Gastrocnemius medialis (tissue), 4 donors: Measurements from ENCODE around the gene OR11H6. TPM values are rescaled to one million over a fixed set of nuclear protein-coding genes. Genes with fewer than 3 reads are reported as not detected.
"Not testable (repeated sequence)": the region's sequence is repeated elsewhere in the genome, so short reads cannot be mapped to it uniquely, and the experiment has no call there.

ENCODE experiments used
- ATAC-seq, 2 donors: fragments of 150-250 bp; one replicate each; pipeline ENCODE4 v1.9.1; 2016
- DNase-seq, 2 donors: peaks; one replicate each; pipeline ENCODE4 v3.0.0-alpha.2; 2019
- H3K27ac ChIP-seq, 4 donors: fragments of 200-600 bp; sonication (generic); 1 replicate in 1 of 4; 2 replicates in 3 of 4; pipeline ENCODE4 v1.5.1; 2016 to 2018; ENCODE audit warnings: mild to moderate bottlenecking in 2 of 4, moderate library complexity in 1 of 4
- H3K27me3 ChIP-seq, 3 donors: fragments of 200-600 bp; sonication (generic) in 2 of 3; 1 replicate in 1 of 3; 2 replicates in 2 of 3; pipeline versions ENCODE4 v1.5.1 to v1.6.0; 2016 to 2019; ENCODE audit warnings: mild to moderate bottlenecking in 1 of 3, moderate library complexity in 1 of 3
- H3K36me3 ChIP-seq, 2 donors: fragments of 200-600 bp; sonication (generic) in 1 of 2; one replicate each; pipeline ENCODE4 v1.5.1; 2017 to 2018
- H3K4me1 ChIP-seq, 2 donors: fragments of 200-600 bp; sonication (generic) in 1 of 2; one replicate each; pipeline ENCODE4 v1.5.1; 2016 to 2017; ENCODE audit warnings: mild to moderate bottlenecking in 2 of 2
- H3K4me3 ChIP-seq, 4 donors: fragments of 200-600 bp; sonication (generic) in 3 of 4; 1 replicate in 1 of 4; 2 replicates in 3 of 4; pipeline ENCODE4 v1.5.1; 2016 to 2019; ENCODE audit warnings: mild to moderate bottlenecking in 2 of 4
- H3K9me3 ChIP-seq, 3 donors: fragments of 200-600 bp; sonication (generic) in 2 of 3; 1 replicate in 1 of 3; 2 replicates in 2 of 3; pipeline ENCODE4 v1.5.1; 2016 to 2019
- CTCF ChIP-seq, 5 experiments: fragments of 450-650 bp in 3 of 5; fragments of 200-600 bp in 2 of 5; sonication (generic) in 2 of 5; IDR thresholded peaks in 4 of 5; conservative IDR thresholded peaks in 1 of 5; 1 replicate in 4 of 5; 2 replicates in 1 of 5; pipeline ENCODE4 v1.5.1; 2016 to 2019; ENCODE audit warnings: antibody characterized with exemption in 5 of 5, mild to moderate bottlenecking in 3 of 5, moderate library complexity in 3 of 5
- POLR2A ChIP-seq, 2 donors: fragments of 450-650 bp; IDR thresholded peaks; one replicate each; pipeline ENCODE4 v1.6.1; 2017; ENCODE audit warnings: antibody characterized with exemption in 2 of 2, mild to moderate bottlenecking in 2 of 2, moderate library complexity in 2 of 2
- in situ Hi-C, 4 donors: fragments of 200-750 bp; cut with MboI; loops; one replicate each; pipeline versions ENCODE4 v1.15.0 to v1.8.0; 2017; ENCODE audit warnings: low sequenced_read_pairs in 4 of 4
- intact Hi-C: fragments of 100-400 bp; cut with DNase I; formaldehyde crosslinking; loops from one replicate; pipeline ENCODE4 v1.15.1; 2023; ENCODE audit warnings: low total_unique reads
- total RNA-seq, 4 donors: library from RNA; depleted of rRNA; stranded (reverse); fragments of >200 nt; gene quantifications; one replicate each; pipeline versions ENCODE4 v1.1.0 to v1.2.3, GENCODE V29; 2016

The OR11H6 gene
- total RNA-seq, 4 donors from 2014 or later = not detected

- H3K4me1 ChIP-seq = no peaks in the 10 kb centered on the region
- no peak for TF ChIP-seq CTCF (IDR thresholded peaks at IDR 0.05 in 4 of 5, conservative IDR thresholded peaks at IDR 0.05 in 1 of 5)
- no peak overlapping the region for H3K27ac ChIP-seq
- H3K9me3 ChIP-seq = no peaks in the 10 kb centered on the region
- DNase-seq (no peak), ATAC-seq (no peak)
- no peaks in the 10 kb centered on the region for H3K27me3 ChIP-seq
- H3K4me3 ChIP-seq = no peak overlapping the region
- intact Hi-C loops = no loop called here
- H3K36me3 ChIP-seq = no peaks in the 10 kb centered on the region
- in situ Hi-C loops = no loop called here
These were observed 18.8 kb upstream of the OR11H6 start for GRCh38 chr14:20204721-20205120.

- TF ChIP-seq CTCF (IDR thresholded peaks at IDR 0.05 in 4 of 5, conservative IDR thresholded peaks at IDR 0.05 in 1 of 5) = no peak
- TF ChIP-seq POLR2A (IDR thresholded peaks at IDR 0.05) = no peak
- H3K9me3 ChIP-seq = no peaks in the 10 kb centered on the region
- intact Hi-C loops (no loop called here), in situ Hi-C loops (no loop called here)
- no peak overlapping the region for H3K27ac ChIP-seq
- ATAC-seq (no peak), DNase-seq (no peak)
- no peaks in the 10 kb centered on the region for H3K27me3 ChIP-seq
- no peaks in the 10 kb centered on the region for H3K36me3 ChIP-seq
- no peak overlapping the region for H3K4me3 ChIP-seq
- H3K4me1 ChIP-seq = no peaks in the 10 kb centered on the region
These were observed 13.9 kb upstream of the OR11H6 start for GRCh38 chr14:20209595-20209994.

GRCh38 chr14:20212406-20212805 lies 11.1 kb upstream of the OR11H6 start:
- in situ Hi-C loops, DNase-seq, H3K9me3 ChIP-seq, ATAC-seq, H3K27ac ChIP-seq, H3K4me1 ChIP-seq, H3K36me3 ChIP-seq, intact Hi-C loops, H3K27me3 ChIP-seq, H3K4me3 ChIP-seq: not testable (repeated sequence)

GRCh38 chr14:20215196-20215595 lies 8.3 kb upstream of the OR11H6 start:
- TF ChIP-seq CTCF (IDR thresholded peaks at IDR 0.05 in 4 of 5, conservative IDR thresholded peaks at IDR 0.05 in 1 of 5) = no peak
- TF ChIP-seq POLR2A (IDR thresholded peaks at IDR 0.05) = no peak
- no peak for DNase-seq
- no peaks in the 10 kb centered on the region for H3K27me3 ChIP-seq
- in situ Hi-C loops (no loop called here), intact Hi-C loops (no loop called here)
- no peak for ATAC-seq
- no peak overlapping the region for H3K27ac ChIP-seq
- no peaks in the 10 kb centered on the region for H3K4me1 ChIP-seq
- H3K36me3 ChIP-seq = no peaks in the 10 kb centered on the region
- no peaks in the 10 kb centered on the region for H3K9me3 ChIP-seq
- no peak overlapping the region for H3K4me3 ChIP-seq

GRCh38 chr14:20219033-20219432 lies 4.5 kb upstream of the OR11H6 start:
- Histone ChIP-seq H3K27me3 (no peaks in the 10 kb centered on the region), H3K9me3 (no peaks in the 10 kb centered on the region), H3K27ac (no peak overlapping the region), H3K36me3 (no peaks in the 10 kb centered on the region), H3K4me1 (no peaks in the 10 kb centered on the region), H3K4me3 (no peak overlapping the region)
- in situ Hi-C loops = no loop called here
- intact Hi-C loops = no loop called here
- DNase-seq = no peak
- TF ChIP-seq POLR2A (IDR thresholded peaks at IDR 0.05) (no peak), CTCF (IDR thresholded peaks at IDR 0.05 in 4 of 5, conservative IDR thresholded peaks at IDR 0.05 in 1 of 5) (no peak)
- ATAC-seq = no peak
